ENCODE results near the gene CAMTA1. TPM values are rescaled to one million over a fixed set of nuclear protein-coding genes. Genes with fewer than 3 reads are reported as not detected.

CAMTA1 gene
- total RNA-seq, 4 donors from 2014 or later: 45.3 to 68.9 (median 62.0) TPM

- TF ChIP-seq CTCF (IDR thresholded peaks at IDR 0.05): no peak
- ATAC-seq (ENCODE audit: low FRiP score) (no peak), DNase-seq (ENCODE audit: low spot score) (no peak)
Measured at GRCh38 chr1:7450838-7451237, 665.6 kb downstream of the CAMTA1 start.

- no peak for TF ChIP-seq CTCF (IDR thresholded peaks at IDR 0.05)
- ATAC-seq (ENCODE audit: low FRiP score) (no peak), DNase-seq (ENCODE audit: low spot score) (no peak)
Measured at GRCh38 chr1:7453038-7453437, 667.8 kb downstream of the CAMTA1 start.

GRCh38 chr1:7454052-7454815 is 669.0 kb downstream of the CAMTA1 start:
- no peak for TF ChIP-seq CTCF (IDR thresholded peaks at IDR 0.05)
- DNase-seq (ENCODE audit: low spot score): no peak
- ATAC-seq (ENCODE audit: low FRiP score): no peak

- TF ChIP-seq CTCF (IDR thresholded peaks at IDR 0.05): no peak
- DNase-seq (ENCODE audit: low spot score) (no peak), ATAC-seq (ENCODE audit: low FRiP score) (peak; percentile 79)
Measured at GRCh38 chr1:7454895-7455784, 669.9 kb downstream of the CAMTA1 start.

- DNase-seq (ENCODE audit: low spot score) (no peak), ATAC-seq (ENCODE audit: low FRiP score) (peak; percentile 24)
- no peak for TF ChIP-seq CTCF (IDR thresholded peaks at IDR 0.05)
Measured at GRCh38 chr1:7455796-7456721, 670.8 kb downstream of the CAMTA1 start.

GRCh38 chr1:7456722-7457082 is 671.4 kb downstream of the CAMTA1 start:
- ATAC-seq (ENCODE audit: low FRiP score) (no peak), DNase-seq (ENCODE audit: low spot score) (no peak)
- TF ChIP-seq CTCF (IDR thresholded peaks at IDR 0.05): no peak

Data from omental fat pad (tissue), 4 donors.